SK-N-MC (cell line): Measurements from ENCODE around the gene MYH14.

Experiments
- EZH2 ChIP-seq: fragments of 200-600 bp; sonication (generic); IDR thresholded peaks from one replicate; pipeline ENCODE4 v1.6.1; 2017; ENCODE audit warnings: antibody characterized with exemption
- POLR2AphosphoS5 ChIP-seq: IDR thresholded peaks from 2 replicates; pipeline ENCODE4 v1.6.1; 2012; ENCODE audit warnings: mild to moderate bottlenecking, low read depth, low read length, borderline replicate concordance

GRCh38 chr19:50196322-50196932 lies 7.0 kb upstream of the MYH14 start:
- TF ChIP-seq EZH2 (no peak), POLR2AphosphoS5 (no peak)
